Fibroblast of skin of left biceps (primary cell): ENCODE data around the gene OR51A4.
"Not testable (repeated sequence)": the region's sequence is repeated elsewhere in the genome, so short reads cannot be mapped to it uniquely, and the experiment has no call there.

ENCODE experiments used
- DNase-seq, 2 experiments: peaks; one replicate each; pipeline ENCODE4 v3.0.0-alpha.2; 2013; ENCODE audit warnings: low read depth in 2 of 2

OR51A4 gene

GRCh38 chr11:4947505-4947904 lies at the start of gene OR51A4:
OR51A4 (minus strand) TSS chr11:4947605; CDS start chr11:4947100, 505 bp downstream.
- DNase-seq = no peak

- no peak for DNase-seq
Measured at GRCh38 chr11:4994551-4994950, 47.1 kb upstream of the OR51A4 start, which contains the start of gene OR51L1. OR51L1 (plus strand) TSS chr11:4994851; CDS start chr11:4998983, 4,132 bp downstream.

- no peak for DNase-seq
Measured at GRCh38 chr11:4991060-4991459, 43.7 kb upstream of the OR51A4 start.

- DNase-seq = no peak
Measured at GRCh38 chr11:4983841-4984240, 36.4 kb upstream of the OR51A4 start.

GRCh38 chr11:4982678-4983077 lies 35.3 kb upstream of the OR51A4 start:
- DNase-seq = no peak

GRCh38 chr11:4979036-4979435 lies 31.6 kb upstream of the OR51A4 start:
- DNase-seq = no peak

GRCh38 chr11:4975436-4975835 lies 28.0 kb upstream of the OR51A4 start:
- DNase-seq = no peak

GRCh38 chr11:4962816-4963215 lies 15.4 kb upstream of the OR51A4 start:
- no peak for DNase-seq

- no peak for DNase-seq
Measured at GRCh38 chr11:4960877-4961276, 13.5 kb upstream of the OR51A4 start.

- no peak for DNase-seq
Measured at GRCh38 chr11:4957396-4957795, 10.0 kb upstream of the OR51A4 start.

GRCh38 chr11:4955613-4956012 lies 8.2 kb upstream of the OR51A4 start, which contains the start of gene OR51A2:
OR51A2 (minus strand) TSS chr11:4955713; CDS start chr11:4955713, 0 bp downstream.
- not testable (repeated sequence) for DNase-seq

GRCh38 chr11:4936745-4937144 lies 10.7 kb downstream of the OR51A4 start:
- DNase-seq = no peak

- no peak for DNase-seq
Measured at GRCh38 chr11:4932751-4933150, 14.7 kb downstream of the OR51A4 start.

- no peak for DNase-seq
Measured at GRCh38 chr11:4926608-4927007, 20.8 kb downstream of the OR51A4 start.

GRCh38 chr11:4924239-4924638 lies 23.2 kb downstream of the OR51A4 start, which contains the start of gene OR51G1:
OR51G1 (minus strand) TSS chr11:4924339; CDS start chr11:4924339, 0 bp downstream.
- no peak for DNase-seq

- DNase-seq = no peak
Measured at GRCh38 chr11:4922304-4922703, 25.1 kb downstream of the OR51A4 start.

GRCh38 chr11:4921796-4922195 lies 25.6 kb downstream of the OR51A4 start:
- DNase-seq = no peak

- DNase-seq = no peak
Measured at GRCh38 chr11:4919250-4919649, 28.2 kb downstream of the OR51A4 start, which contains the start of gene OR51G2. OR51G2 (minus strand) TSS chr11:4919350; CDS start chr11:4915663, 3,687 bp downstream.

GRCh38 chr11:4916581-4916980 lies 30.8 kb downstream of the OR51A4 start:
- DNase-seq = no peak

- no peak for DNase-seq
Measured at GRCh38 chr11:4903484-4903883, 43.9 kb downstream of the OR51A4 start, which contains the start of gene OR51A7. OR51A7 (plus strand) TSS chr11:4903783; CDS start chr11:4907370, 3,587 bp downstream.
